Measurements from ENCODE around the gene DGKG.

Gene DGKG

DNA sequence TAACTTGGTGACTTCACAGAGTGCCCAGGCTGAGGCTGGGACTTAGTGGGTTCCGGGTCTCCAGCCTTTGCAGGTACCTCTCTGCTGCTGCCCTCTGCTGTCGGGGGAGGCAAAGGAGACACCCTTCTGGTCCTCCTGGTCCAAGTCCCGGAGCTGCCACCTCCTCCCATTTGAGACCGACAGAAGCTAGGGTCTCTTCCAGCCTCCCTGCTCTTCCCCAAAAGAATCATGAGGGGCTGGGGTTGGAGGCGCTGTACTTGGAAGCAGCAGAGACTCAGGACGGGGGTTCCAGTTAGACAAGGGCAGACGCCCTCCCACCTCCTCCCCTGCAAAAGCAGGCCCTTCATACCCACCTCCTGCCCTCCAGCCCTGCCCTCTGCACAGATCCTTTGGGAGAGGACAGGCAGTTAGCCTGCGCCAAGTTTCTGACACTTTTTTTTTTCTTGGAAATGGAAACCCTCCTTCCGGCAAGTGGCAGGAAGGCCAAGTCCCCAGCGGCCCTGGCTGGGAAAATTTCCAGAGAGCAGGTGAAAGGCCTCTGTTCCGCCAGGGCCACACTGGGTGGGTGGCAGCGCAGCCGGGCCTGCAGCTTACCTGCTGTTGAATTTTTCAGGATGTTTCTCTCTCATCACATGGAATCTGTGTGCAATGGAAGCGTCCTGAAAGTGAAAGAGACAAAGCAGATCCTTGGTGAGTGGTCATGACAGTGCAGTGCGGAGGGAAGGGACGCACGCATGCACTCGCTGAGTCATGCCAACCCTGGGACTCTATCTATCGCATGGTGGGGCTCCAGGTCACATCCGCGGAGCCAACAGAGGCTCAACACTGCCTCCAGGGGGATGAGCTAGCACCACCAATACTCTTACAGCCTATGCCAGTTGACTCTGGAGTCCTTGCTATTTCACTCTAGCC is 119.9 kb downstream of the DGKG start:
- peak; percentile 97 for DNase-seq (ENCODE audit: low spot score)

DNA sequence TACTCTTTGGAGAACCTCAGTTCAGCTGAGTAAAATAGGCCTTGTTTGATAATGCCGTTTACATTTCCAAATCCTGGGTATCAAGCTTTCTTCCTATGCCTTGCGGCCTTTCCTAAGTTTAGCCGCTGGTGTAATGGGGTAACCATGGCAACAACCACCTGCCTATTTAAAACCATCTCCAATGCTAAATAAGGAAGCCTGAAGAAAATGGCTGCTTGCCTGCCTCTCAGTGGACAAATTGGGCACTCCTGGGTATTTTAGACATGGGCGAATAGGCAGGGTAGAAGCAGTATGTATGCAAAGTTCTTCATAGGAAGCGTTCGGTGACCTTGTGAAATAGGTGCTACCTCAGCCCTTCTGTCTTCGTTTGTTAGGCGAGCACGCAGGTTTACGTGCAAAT is 122.7 kb downstream of the DGKG start:
- DNase-seq (ENCODE audit: low spot score): peak; percentile 8

DNA sequence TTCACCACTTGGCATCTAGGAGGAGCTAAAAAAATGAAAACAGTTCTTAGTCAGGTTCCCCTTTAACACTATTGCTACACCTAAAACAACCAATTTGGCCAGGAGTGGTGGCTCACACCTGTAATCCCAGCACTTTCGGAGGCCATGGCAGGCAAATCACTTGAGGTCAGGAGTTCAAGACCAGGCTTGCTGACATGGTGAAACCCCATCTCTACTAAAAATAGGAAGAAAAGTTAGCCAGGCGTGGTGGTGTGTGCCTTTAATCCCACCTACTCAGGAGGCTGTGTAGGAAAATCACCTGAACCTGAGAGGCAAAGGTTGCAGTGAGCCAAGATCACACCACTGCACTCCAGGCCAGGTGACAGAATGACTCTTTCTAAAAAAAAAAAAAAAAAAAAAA is 124.1 kb downstream of the DGKG start:
- DNase-seq (ENCODE audit: low spot score): no peak

DNA sequence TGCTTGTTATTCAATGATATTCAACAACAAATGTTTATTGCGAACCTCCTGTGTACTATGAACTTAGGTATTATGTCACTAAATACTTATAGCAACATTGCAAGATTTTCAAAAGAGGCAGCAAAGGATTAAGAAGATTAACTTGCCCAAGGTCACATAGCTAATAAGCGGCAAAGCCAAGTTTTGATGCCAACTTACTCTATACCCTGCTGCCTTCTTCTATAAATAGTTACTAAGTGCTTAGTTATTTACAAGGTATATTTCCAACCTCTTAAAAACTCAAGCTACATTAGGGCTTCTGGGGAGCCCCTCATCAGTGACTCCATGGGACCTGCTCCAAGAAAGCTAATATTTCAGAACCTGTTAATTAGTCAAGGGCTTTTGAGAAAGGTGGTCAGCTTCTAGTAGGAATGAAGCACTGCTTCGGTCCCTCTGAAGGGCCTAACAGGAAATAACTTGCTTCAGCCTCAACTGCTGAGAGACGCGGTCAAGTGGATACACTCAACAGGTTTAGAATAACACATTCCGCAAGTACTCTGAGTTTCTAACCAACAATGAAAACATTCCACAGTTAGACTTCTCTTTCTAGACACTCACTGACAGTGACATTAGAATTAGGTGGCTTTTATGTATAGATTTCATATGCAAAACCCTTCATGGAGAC is 125.5 kb downstream of the DGKG start:
- DNase-seq (ENCODE audit: low spot score): no peak

DNA sequence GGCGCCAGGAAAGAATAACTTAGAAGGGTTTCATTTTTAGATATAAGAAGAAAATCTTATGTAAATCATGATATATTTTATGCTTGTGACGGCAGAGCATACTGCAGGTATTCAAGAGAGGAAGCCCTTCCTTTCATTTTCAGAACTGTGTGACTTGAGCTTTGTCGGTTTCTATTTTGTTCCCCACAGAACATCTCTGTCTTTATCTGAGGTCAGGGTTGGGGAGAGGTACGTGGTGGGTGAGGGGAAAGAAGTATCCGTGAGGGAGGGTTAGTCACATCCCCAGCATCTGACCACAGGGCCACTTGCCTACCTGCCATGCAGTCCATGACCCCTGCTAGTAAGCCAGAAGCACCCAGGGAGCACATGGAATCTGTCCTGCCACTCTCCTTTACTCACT is 126.5 kb downstream of the DGKG start:
- no peak for DNase-seq (ENCODE audit: low spot score)

DNA sequence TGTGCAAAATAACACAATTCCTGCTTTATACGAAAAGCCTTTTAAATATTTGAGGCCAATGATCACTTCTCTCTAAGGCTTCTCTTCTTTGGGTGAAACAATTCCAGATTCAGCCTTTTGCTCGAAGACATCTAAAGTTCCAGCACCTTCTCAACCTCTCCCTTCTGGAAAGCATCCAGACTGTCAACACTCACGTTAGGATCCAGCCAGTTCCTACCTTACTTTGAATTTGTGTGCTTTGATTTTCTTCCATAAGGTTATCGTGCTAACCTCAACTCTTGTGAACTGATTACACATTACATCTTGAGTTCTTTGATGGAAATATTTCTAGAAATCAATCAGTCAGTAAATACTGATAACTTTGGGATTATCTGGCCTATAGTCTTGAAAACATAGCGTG is 127.9 kb downstream of the DGKG start:
- DNase-seq (ENCODE audit: low spot score): no peak

DNA sequence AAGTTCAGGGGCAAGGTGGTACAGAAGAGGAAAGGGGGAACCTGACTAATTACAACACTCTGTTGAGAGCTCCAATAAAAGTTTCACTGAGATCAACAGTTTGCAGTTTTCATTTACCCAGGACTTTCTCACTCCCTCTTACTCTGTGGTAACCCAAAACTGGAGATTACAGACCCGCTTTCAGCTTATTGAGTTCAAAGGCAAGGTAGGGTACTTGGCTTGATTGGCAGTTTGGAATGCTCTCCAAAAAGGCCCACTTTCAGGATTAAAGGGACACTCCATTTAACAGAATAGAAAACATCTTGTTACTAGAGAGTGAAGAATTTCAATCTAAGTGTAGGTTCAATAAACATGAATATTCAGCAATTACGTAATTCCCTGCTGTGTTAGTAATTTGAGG is 135.6 kb downstream of the DGKG start:
- DNase-seq (ENCODE audit: low spot score): no peak

DNA sequence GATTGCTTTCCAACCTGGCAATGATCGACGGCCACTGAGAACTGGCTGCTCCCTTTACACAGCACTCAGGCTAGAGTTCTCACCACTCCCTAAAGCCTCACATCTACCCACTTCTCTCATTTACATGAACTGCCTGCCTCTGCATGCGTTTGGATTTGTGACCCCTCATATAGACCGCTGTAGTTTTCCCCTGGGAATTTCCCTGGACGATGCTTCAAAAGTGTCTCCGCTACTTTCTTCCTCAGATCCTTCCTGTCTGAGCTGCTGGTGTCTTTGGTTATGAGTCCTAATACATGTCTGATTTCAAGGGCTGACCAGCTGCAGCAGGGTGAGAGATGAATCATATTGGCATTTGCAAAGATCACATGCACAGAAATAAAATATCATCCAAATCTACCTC is 136.4 kb downstream of the DGKG start:
- no peak for DNase-seq (ENCODE audit: low spot score)

DNA sequence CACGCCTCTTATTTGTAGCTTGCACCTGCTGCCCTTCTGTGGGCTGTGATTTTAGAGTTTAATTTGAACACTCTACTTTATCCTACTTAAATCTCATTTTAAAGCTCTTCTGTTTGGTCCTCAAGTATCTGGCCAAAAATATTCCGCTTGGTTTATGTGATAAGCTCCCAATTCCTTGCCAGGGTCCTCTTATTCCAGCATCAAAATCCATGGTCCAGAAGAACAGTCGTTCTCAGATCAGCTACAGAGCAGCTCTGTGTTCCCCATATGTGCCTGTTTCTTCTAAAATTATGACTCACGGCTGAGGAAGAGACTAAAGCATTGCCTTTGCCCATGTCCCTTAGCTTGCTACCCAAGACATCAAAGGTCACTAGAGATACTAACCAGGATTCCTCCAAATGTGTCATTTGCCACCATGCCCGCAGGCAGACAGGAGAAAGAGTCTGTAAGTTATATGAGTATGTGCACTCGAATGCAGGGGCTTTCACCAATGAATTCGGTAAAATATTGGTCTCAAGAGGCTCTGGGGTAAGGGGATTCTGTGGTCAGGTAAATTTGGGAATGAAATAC is 137.9 kb downstream of the DGKG start:
- no peak for DNase-seq (ENCODE audit: low spot score)

DNA sequence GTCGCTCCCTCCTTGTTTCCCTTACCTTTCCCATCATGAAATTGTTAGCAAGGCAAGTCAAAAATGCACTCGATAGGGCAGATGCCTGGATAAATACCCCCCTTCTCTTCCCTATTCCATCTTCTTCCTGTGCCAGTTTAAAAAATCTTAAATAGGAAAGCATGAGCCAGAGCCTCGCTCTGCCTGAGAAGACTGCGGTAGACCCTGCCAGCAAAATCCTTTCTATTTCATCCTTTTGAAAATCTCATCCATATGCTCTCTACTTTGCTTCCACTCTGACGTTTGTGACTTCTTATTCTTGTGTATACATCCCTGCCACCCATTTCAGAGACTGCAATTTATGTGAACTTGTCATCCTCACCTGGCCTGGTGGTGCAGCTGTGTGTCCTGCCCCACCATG is 138.6 kb downstream of the DGKG start:
- no peak for DNase-seq (ENCODE audit: low spot score)

DNA sequence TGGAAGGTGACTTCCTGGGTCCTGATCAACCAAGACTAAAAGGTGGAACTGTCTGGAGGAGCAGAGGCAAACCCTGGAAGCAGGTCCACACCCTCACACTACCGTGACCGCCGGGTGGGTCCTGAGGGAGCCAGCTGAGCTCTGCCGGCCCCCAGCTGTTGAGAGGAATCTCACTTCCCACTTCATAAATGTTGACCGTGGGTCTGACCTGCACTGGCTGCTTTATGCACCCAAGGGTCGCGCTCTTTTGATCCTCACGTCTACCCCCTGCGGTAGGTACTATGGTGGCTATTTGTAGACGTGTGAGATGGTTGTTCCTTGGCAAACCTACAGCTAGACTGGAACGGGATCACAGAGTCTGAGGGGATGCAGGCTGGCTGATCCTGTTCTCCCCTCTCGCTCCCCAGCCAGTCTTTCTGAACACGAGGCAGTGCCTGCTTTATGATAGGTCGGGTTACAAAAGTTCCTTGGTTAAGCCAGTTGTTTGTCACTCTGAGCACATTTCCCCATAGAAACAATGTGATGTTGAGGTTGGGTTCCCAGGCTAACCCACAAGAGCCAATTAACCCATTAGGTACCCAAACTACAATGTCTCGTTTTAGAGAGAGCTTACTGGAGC is 140.2 kb downstream of the DGKG start:
- DNase-seq (ENCODE audit: low spot score): no peak

DNA sequence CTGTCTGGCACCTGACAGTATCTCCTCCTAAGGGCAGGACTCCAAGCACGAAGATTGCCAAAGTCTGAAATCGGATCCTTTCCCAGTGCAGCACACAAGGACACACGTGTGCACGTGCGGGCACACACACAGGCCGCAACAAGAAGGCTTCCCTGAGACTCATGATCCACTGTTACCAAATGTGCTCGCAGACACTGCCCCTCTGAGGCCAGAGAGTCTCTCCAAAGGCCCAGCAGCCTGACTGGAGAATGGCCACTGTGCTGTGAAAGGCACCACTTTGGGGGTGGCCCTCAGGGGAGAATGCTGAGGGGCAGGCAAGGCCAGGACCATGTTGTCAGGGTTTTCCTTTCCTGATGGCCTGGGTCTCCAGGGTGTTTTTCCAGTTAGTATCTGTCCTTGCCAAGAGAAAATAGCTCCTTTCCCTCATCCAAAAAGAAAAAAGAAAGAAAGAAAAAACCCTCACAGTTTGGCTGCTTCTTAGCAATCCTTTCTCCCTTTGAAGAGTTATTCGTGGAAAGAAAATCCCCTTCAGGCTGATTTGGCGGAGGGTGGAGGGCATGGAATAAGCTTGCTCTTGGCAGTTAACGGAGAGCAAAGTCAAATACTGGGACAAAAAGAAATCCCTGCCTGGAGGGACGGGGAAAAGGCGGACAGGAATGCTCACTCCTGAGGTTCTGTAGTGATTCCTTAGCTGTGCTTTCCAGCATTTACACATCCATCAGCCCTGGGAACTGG is 141.0 kb downstream of the DGKG start:
- no peak for DNase-seq (ENCODE audit: low spot score)

DNA sequence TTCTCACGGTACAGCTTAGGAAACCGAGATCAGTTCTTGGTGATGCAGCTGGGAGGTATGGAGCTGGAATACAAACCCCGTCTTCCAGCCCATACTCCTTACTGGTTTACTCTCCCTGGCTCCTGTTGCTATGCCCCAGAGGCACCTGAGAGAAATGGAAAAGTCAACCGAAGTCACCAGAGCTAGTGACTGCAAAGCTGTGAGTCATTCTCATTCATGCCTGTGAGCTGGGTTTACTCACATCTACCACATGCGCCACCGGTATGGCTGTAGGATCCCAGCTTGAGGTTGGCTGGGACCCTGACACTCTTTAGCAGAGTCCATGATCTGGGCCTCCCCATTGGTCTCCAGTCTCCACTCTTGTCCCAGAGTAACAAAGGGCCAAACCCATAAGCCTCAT is 141.7 kb downstream of the DGKG start:
- DNase-seq (ENCODE audit: low spot score): peak; percentile 62

DNA sequence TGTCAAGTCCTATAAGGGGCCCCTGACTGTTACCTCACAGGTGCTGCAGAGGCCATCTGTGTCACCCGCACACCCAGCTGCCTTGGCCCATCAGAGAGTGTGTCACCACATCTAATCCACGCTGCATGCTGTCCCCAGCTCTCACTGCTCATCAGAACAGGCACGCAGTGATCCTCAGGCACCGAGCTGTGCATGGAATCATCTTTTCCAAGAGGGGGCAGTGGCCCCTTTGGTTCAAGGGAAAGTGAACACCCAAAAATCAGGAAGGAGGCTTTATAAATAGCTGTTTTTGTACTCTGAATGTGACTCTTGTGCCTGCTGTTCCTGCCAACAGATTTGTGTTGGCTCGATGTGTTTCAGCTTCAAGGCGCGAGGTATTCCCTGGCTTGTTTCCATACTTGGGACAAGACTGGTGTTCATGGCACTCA is 142.8 kb downstream of the DGKG start:
- no peak for DNase-seq (ENCODE audit: low spot score)

DNA sequence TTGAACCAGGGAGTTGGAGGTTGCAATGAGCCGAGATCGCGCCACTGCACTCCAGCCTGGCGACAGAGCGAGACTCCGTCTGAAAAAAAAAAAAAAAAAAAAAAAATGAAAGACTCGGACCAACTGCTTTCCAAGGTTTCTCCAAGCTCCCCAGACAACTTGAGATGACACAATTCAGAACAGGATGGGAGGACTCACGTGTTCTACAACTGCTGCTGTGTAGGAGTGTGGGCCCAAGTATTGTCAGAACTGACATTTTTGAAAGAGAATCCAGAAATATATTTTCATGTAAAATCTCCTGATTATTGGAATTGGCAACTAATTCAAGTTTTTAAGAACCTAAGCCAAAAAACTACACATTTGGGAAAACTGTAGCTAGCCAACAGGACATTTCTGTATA is 143.6 kb downstream of the DGKG start:
- no peak for DNase-seq (ENCODE audit: low spot score)

DNA sequence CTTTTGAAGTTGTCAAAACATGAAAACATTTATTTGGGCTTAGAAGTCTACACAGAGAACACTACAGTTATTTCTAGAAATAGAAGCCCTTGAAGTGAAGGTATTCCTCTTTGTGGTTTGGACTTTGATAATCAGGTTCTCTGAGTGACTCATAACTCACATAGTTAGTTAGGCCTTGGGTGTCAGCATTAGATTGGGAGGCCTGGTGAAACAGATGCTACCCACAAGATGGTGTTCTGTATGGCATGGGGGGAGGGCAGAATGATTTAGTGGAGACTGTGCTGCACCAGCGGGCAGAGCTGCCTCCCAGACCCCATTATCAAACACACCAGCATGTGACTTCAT is 144.2 kb downstream of the DGKG start:
- DNase-seq (ENCODE audit: low spot score): no peak

DNA sequence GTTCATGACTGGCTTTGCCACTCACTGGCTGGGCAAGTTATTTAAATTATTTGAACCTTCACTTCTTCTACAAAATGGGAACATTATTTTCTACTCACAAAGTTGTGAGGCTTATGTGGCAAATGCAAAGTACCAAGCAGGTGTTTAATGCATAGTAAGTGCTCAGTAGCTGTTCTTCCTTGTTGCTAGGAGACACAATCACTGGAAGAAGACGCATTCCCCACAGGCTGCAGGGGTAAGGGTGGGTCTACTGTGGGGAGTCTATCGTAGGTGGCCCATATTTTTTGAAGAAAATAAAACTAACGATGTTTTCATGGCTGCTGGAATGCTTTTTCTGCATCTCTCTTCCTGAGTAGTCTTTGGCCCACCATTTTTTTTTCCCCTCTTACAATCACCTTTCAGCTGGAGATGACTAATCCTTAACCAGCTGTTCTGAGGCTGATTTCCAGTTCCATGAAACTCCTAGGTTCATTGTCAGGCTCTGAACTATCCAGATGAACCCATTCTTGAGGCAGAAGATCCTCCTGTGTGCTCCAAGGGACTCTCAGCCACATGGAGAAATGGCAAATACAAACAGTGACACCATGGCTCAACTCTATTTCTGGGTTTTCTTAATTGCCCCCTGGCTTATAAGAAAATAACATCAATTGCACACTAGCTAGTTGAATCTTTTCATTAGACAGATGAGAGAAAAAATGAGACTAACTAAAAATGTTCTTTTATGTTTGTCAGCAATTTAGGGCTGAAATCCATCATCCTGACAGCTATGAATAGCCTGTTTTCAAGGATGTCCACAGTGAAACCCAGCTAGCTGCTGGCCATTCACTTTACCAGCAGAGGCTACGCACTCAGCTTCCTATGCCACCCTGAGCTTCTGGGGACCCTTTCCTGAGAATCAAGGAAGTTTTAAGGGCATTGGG is 144.9 kb downstream of the DGKG start:
- no peak for DNase-seq (ENCODE audit: low spot score)

DNA sequence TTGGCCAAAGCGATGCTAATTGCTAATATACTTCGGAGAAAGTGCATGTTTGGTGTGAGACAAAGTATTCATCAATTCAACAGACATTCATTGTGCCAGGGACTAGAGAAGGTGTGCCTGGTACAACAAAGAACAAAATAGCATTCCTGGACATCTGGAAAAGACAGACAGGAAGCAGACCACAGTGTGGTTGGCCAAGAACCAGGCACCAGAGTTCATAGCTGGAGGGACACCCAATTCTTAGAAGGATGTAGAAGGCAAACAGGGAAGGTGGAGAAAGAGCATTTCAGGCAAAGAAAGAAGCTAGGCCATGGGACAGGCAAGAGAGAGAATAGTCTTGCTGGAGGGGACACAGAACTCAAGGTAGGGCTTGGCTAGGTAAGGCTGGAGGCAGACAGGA is 147.4 kb downstream of the DGKG start:
- DNase-seq (ENCODE audit: low spot score): no peak

DNA sequence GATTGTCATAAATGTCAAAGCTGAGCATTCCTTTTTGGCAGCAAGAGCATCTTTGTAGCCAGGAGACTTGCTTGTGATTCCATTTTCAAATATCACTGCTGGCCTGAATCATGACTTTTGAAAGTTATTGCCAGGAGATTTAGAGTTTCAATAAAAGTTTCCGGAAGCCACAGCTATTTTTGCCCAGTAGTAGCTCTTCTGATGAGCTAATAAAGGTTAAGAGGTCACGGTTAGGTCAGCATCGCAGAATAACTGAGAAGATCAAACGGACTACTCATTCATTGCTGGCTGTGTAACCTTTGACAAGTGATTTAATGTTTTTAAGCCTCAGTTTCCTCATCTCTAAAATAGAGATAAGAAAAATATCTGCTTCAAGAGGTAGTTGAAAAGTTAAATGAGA is 148.1 kb downstream of the DGKG start:
- DNase-seq (ENCODE audit: low spot score): no peak

DNA sequence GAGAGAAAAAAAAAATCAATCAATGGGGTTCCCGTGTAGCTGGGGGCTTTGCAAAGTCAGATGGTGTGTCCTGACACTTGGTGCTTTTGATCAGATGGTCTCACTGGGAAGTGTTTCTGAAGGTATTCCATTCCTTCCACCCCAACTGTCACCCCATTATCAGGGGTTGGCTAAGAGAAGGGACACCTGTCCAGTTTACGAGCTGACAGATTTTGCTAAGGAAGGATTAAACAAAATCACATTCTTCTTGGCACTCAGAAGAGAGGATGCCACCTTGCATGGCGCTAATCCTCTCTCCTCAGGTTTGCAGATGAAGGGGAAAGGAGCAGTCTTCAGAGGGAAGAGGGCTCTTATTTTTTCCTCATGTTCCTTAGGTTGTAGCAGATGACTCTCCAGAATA is 149.4 kb downstream of the DGKG start:
- DNase-seq (ENCODE audit: low spot score): no peak

DNA sequence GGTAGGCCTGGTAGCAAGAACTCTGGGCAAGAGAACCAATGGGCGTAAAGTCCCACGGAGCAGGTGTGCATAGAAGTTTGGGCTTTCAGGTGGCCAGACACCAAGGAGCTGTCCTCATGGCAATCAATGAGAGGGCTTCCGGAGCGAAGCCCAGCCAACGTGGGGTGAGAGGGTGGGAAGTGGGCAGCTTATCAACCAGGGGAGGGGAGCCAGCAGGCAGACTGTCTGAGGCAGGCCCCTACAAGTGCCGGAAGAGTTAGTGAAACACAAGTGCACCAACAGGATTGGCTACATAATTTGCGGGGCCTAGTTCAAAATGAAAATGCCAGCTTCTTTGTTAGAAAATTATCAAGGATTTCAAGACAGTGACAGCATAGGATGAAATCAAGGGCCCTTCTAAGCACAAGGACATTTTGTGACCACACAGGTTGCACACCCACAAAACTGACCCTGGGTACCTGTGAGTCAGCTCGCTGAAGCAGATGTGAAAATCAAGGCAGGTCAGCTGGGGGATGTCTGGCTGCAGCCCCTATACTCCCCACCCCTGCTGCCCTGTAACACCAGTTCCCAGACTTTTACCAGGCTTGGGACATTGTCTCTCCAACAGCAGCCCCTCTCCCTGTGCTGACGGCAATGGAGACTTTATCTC is 151.1 kb downstream of the DGKG start:
- no peak for DNase-seq (ENCODE audit: low spot score)
